AG09309 (cell line): ENCODE results near the gene DNAH14.
A peak's percentile ranks its signal among the peaks of the same experiment; 100 is the strongest.

Source experiments
- DNase-seq: peaks from one replicate; pipeline ENCODE4 v3.0.0-alpha.2; 2010; ENCODE audit warnings: low read depth
- H3K4me3 ChIP-seq: 2 replicates; pipeline ENCODE4 v1.5.1; 2011; ENCODE audit warnings: mild to moderate bottlenecking, low read depth, low read length, moderate library complexity; ENCODE audit not compliant: control insufficient read depth
- CTCF ChIP-seq: IDR thresholded peaks from 2 replicates; pipeline ENCODE4 v1.5.1; 2011; ENCODE audit warnings: mild to moderate bottlenecking, low read depth, low read length, inconsistent platforms; ENCODE audit not compliant: insufficient read depth, control insufficient read depth; ENCODE audit errors: missing control alignments

Gene DNAH14

GRCh38 chr1:225422795-225423517 lies 493.5 kb downstream of the DNAH14 start:
- TF ChIP-seq CTCF, result no peak
- no peak for DNase-seq
- H3K4me3 ChIP-seq, result no peak overlapping the region

- no peak for TF ChIP-seq CTCF
- no peak overlapping the region for H3K4me3 ChIP-seq
- DNase-seq, result no peak
Observed at GRCh38 chr1:225423518-225423855, 494.0 kb downstream of the DNAH14 start.

GRCh38 chr1:225424562-225425200 lies 495.2 kb downstream of the DNAH14 start:
- no peak for TF ChIP-seq CTCF
- DNase-seq, result no peak
- no peak overlapping the region for H3K4me3 ChIP-seq

- no peak for DNase-seq
- no peak for TF ChIP-seq CTCF
Observed at GRCh38 chr1:225425201-225425786, 495.8 kb downstream of the DNAH14 start.

GRCh38 chr1:225426395-225427234 lies 497.1 kb downstream of the DNAH14 start:
- peak overlapping the region; percentile 80 for H3K4me3 ChIP-seq
- no peak for DNase-seq
- TF ChIP-seq CTCF, result no peak

More at GRCh38 chr1:225425201-225425786, 495.8 kb downstream of the DNAH14 start:
- H3K4me3 ChIP-seq, result no peak overlapping the region

- H3K4me3 ChIP-seq, result peak within 1 kb of the TSS; percentile 80
- TF ChIP-seq CTCF, result no peak
- DNase-seq, result no peak
Observed at GRCh38 chr1:225427235-225428067, 498.0 kb downstream of the DNAH14 start, which contains the start of gene LBR. Gene LBR (minus strand): TSS chr1:225428038. CDS start chr1:225424075, 3,963 bp downstream.
